ENCODE results near the gene PIEZO1. TPM values are rescaled to one million over a fixed set of nuclear protein-coding genes. Genes with fewer than 3 reads are reported as not detected.

PIEZO1 gene
- total and polyA plus RNA-seq, 10 of the 15 experiments (the other 5 are each of a cell fraction or from before 2014, with no cell fraction given), result 1.3 to 169 (median 33.4) TPM

- TF ChIP-seq ZNF687 (IDR thresholded peaks at IDR 0.05), result no peak
- TF ChIP-seq IKZF1 (conservative IDR thresholded peaks at IDR 0.05), result no peak
- no peak for TF ChIP-seq BRCA1 (IDR thresholded peaks at IDR 0.05; ENCODE audit: low read depth, low read length)
- TF ChIP-seq ZBTB40 (IDR thresholded peaks at IDR 0.05; ENCODE audit: borderline replicate concordance), result no peak
These were observed 11.3 kb upstream of the PIEZO1 start (continued) for GRCh38 chr16:88796278-88796677.

All from GM12878 (cell line).